ENCODE measurements around the gene SMARCC2.

Gene SMARCC2

DNA sequence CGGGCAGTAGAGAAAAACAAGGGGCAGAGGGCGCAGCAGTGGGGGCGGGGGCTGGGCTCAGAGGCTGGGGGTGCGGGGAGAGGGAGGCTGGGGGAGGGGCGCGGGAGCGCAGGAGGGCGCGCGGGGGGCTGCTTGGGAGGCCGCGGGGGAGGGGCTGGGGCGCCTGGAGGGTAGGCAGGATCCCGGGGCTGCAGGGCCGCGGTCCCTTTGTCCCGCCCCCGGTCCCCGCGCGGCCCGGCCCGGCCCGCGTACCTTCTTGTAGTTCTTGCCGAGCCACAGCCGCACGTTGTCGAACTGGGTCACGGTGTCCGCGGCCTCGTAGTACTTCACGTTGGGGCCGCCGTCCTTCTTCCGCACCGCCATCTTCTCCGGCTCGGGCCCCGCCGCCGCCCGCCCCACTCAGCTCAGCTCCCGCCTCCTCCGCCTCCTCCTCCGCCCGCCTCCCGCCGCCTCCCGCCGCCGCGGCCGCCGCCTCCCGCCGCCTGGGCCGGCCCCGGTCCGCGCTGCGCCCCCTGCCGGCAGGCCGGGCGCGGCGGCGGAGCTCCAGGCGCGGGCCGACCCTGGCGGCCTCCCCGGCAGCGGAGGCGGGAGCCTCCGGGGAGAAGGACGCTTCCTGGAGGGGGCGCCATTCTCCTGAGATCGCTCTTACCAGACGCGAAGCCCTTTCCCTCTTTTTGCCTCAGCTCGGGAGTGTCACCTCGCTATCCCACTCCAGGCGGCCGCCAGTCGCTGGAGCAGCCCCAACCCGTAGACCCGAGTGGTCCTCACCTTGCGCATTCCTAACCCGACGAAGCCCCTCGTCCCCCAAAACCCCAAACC is at the start of gene SMARCC2:
Gene SMARCC2, minus strand, starts transcription at position 385 of the 819 bp plus-strand sequence. Its CDS starts 22 bp downstream, at position 363.
- peak; percentile 55 for DNase-seq (ENCODE audit: low read depth)

DNA sequence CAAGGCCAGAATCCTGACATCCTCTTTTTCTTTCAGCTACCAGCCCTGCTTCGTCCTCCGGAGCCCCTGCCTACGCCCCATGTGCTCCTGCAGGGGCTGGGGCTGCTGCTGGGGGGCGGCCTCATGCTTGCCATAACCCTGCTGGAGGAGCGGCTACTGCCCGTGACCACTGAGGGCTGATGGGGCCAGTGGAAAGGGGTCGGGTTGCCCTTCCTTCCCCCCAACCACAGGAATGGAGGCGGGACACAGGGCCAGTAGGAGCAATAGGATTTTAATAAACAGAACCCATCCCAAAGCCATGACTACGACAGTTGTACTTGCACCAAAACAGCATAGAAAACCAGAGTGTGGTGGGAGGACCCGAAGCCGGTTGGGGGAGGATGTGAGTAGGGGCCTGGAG is 48.3 kb upstream of the SMARCC2 start:
- DNase-seq (ENCODE audit: low read depth), result no peak

DNA sequence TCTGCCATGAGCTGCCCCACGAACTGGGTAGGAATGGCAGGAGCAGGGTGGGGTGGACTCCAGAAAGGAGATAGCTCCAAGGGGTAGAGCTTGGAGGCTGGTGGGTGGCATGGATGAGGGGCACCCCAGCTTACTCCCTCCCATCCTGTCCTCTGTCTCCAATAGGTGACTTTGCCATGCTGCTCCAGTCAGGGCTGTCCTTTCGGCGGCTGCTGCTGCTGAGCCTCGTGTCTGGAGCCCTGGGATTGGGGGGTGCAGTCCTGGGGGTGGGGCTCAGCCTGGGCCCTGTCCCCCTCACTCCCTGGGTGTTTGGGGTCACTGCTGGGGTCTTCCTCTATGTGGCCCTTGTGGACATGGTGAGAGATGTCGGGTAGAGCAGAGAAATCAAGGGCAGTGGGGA is 47.7 kb upstream of the SMARCC2 start:
- no peak for DNase-seq (ENCODE audit: low read depth)

DNA sequence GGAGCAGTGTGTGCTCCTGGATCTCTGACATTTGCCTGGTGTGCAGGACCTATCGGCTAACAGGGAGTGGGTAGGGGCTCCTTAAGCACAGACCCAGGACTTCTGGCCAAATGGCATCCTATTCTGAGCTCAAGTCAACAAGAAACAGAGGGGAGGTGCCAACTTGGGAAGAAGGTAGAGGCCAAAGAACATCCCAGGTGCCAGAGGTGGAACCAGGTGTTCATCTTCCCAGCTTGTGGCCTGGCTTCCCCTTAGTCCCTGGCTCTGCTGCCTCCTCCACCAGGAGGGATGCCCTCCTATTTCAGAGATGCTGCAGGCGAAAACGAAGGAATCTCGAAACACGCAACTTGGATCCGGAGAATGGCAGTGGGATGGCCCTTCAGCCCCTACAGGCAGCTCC is 46.8 kb upstream of the SMARCC2 start:
- no peak for DNase-seq (ENCODE audit: low read depth)

DNA sequence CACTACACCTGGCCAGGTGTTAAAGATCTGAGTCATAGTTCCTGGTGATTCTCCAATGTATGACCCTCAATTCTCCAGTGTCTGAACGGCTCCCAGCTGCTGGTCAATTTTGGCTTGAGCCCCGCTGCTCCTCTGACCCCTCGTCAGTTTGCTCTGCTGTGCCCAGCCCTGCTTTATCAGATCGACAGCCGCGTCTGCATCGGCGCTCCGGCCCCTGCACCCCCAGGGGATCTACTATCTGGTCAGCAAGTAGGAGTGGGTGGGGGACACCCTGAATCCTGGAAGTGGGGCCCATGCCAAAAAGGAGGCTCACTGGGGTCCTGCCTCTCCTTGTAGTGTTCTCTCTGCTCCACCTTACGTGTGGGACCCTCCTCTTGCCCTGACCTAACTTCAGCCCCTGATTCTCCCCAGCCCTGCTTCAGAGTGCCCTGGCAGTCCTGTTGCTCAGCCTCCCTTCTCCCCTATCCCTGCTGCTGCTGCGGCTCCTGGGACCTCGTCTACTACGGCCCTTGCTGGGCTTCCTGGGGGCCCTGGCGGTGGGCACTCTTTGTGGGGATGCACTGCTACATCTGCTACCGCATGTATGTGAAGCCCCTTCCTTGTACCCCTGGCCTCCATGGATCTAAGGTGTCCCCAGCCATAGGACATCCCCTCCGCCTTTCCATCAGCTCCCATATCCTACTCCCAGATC is 45.6 kb upstream of the SMARCC2 start:
- no peak for DNase-seq (ENCODE audit: low read depth)

DNA sequence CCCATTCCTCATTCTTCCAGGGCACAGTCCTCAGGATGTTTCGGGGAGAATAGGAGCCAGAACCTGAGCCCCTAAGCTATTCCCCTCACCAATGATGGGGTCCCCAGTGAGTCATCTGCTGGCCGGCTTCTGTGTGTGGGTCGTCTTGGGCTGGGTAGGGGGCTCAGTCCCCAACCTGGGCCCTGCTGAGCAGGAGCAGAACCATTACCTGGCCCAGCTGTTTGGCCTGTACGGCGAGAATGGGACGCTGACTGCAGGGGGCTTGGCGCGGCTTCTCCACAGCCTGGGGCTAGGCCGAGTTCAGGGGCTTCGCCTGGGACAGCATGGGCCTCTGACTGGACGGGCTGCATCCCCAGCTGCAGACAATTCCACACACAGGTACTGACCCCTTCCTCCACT is 41.9 kb upstream of the SMARCC2 start:
- no peak for DNase-seq (ENCODE audit: low read depth)

DNA sequence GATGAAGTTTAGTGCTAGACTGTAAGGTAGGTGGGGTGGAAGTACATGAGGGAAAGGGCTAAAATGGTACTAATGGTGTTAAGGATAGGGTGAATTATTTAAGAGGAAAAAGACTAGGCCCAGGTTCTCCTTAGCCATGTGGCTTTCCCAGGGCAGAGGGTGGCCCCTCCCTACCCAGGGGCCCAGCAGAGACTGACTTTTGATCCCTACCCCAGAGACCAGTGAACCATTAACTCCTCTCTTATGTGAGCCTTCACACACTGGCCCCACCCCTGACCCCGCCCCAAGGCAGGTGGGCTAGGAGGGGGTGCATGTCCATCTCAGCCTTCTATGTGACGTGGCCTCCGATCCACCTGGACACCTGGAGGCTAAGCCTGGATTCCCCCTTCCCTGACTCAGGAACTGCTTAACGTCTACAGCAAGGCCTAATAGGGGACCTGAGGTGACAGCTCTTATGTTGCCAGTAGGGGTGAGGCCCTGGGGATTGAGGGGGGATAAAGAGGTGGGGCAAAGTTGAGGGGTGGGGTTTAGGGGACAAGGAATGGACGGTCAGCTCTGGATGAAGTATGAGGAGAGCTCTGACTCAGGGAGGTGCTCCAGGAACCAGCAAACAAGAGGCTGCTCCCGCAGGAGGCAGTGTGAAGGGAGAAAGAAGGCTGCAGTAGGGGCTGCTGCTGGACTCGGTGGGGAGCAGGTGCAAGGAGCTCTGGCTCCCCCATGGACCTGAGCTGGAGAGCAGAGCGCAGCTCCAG is 41.3 kb upstream of the SMARCC2 start:
- no peak for DNase-seq (ENCODE audit: low read depth)

DNA sequence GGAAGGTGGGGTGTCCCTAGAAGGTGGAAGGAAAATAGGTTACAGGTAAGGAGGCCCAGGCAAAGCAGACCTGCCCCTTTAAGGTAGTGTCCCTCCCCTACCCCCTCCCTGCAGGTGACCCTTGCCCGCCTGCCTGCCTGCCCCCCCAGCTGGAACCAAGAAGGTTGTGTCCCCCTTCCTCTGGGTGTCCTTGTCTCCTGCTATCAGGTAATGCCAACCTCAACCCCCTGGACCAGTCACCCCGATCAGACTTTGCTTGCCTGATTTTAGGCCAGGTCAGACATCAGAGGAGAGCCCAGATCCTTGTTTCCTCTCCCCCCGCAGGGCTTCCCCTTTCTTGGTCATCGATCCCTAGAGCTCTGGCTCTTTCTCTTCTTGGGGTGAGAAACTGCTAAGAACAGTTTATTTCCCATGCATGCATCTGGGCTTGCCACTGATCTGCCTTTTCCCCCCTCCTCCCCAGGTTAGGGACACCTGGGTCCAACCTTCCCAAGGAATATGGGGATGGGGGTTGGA is 40.7 kb upstream of the SMARCC2 start, which contains the start of gene SLC39A5:
Gene SLC39A5, plus strand, starts transcription at position 136 of the 516 bp plus-strand sequence. CDS start 1,224 bp downstream, outside the sequence.
- no peak for DNase-seq (ENCODE audit: low read depth)

DNA sequence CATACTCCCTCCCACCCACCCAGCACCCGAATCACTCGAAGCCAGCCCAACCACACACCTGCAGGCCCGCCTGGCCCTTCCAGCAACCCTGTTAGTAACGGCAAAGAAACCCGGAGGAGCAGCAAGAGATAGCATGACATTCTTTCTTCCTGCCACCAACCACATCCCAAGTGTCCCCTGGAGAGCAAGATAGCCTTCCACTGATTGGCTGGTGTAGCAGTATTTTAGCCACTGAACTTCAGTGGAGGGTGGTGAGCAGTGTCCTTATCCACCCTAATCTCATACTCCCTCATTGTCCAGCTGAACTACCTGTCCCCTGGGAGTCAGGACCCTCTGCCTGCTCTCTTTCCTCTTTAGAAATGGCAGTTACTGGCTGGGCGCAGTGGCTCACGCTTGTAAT is 39.8 kb upstream of the SMARCC2 start:
- DNase-seq (ENCODE audit: low read depth), result no peak

DNA sequence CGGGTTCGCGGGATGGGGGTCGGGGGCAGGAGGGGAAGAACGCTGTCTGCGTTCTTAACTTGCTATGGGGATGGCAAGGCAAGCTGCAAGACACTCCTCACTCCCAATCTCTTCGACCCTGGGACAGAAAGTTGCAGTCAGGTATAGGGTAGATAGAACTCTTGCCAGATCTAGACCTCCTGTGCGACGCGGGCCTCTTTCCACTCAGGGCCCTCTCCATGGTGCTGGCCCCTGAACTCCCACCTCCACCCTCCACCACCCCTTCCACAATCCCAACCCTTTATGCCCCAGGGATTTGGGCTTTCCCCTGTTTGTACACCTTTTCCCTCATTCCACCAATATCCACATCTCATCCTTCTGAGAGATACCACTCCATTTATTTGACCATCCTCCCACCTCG is 35.7 kb upstream of the SMARCC2 start:
- DNase-seq (ENCODE audit: low read depth), result no peak

DNA sequence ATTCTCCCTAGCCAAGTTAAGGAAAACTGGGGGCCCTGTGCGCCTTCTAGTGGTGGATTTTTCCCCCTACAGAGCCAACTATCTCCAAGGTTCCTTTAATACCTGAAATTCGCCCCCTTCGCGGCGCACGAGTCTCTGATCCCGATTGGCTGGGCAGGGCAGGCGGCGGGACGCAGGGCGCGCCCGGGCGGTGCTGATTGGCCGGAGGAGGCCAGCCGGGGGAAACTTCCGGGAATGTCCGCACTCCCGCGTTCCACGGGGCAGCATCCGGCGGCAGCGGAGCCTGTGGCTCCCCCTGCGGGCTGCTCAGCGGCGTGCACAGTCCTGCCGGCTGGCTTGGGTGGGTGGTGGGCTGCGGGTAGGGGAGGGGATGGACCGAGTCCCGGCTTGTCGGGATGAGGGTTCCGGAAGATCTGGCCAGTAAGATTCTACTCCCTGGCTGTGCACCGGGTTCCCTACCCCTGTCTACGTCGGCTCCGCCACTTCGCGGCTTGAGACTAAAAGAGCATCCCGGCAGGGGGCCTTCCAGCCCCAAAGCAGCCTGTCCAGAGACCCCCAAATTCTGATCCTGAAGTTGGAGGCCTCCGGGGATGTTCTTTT is 34.9 kb upstream of the SMARCC2 start, which contains the start of gene NABP2:
Gene NABP2, plus strand, starts transcription at position 241 of the 600 bp plus-strand sequence. CDS start 515 bp downstream, outside the sequence.
- peak; percentile 94 for DNase-seq (ENCODE audit: low read depth)

DNA sequence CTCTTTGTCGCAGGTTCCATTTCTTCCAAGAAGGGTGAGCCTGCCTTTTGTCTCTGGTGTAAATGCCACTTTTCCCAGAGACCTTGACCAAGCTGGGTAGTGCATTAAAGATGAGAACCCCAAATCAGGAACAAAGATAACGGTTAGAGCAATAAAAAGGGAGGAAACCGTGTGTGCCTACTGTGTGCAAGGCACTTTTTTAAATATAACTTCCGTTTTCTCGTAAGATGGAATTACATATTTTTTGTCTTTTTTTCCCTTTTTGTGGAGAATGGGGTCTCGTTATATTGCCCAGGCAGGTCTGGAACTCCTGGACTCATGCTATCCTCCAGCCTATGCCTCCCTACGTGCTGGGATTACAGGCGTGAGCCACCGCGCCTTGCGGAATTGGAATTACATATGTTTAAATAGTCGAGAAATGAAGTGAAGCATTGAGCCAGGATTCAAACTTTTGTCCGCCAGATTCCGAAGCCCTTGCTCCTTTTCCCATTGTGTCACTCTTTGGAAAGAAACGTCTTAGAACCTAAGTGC is 34.4 kb upstream of the SMARCC2 start:
- no peak for DNase-seq (ENCODE audit: low read depth)

DNA sequence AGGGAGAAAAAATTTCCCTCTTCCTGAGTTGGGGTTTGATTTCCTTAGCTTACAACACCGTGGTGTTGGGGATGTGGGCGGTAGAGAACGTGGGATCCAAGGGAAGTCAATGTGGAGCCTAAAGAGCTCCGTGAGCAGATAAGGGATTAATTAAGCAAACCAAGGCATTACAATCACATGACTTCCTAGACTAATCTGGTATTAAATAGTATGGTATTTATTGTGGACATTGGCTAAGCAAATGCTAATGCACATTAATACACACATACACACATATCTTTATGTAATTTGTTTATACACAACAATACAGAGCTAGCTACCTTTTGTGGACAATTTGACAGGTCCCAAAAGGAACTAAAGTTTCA is 33.2 kb upstream of the SMARCC2 start:
- no peak for DNase-seq (ENCODE audit: low read depth)

DNA sequence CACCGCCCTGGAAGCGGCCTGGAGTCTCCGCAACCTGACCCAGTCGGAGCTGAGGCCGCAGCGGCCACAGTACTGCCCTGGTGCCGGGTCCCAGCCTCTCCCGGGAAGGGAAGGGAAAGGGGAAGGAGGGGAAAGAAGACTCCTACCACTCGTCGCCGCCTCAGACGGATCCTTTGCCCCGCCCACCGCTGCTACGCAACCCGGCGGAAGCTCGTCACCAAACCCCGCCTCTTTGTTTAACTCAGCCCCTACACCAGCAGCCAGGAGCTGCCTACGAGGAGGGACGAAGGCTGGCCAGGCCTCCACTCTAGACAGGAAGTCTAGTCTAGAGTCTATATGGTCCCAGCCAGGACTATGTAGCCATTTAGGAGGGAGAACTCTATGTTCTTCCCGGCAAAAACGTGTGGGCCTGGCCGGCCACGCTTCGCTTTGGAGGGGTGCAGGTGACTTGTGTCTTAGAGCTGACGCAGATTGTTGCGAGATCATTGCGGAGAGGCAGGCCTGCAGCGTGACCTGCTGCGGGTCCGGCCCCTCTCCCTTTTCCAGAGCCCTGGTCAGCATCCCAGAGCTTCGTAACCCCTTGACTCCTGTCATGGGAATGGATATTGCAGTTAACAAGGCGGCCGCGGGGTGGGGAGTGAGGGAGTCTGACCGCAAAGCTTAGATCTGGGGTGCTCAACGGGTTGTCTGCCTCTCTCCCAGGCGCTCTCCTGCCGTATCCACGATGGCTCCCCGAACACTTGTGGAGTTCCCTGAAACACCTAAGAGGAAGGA is 32.7 kb upstream of the SMARCC2 start, which contains the start of gene RNF41:
Gene RNF41, minus strand, starts transcription at position 166 of the 774 bp plus-strand sequence. CDS start 7,875 bp downstream, outside the sequence.
- DNase-seq (ENCODE audit: low read depth), result peak; percentile 92

DNA sequence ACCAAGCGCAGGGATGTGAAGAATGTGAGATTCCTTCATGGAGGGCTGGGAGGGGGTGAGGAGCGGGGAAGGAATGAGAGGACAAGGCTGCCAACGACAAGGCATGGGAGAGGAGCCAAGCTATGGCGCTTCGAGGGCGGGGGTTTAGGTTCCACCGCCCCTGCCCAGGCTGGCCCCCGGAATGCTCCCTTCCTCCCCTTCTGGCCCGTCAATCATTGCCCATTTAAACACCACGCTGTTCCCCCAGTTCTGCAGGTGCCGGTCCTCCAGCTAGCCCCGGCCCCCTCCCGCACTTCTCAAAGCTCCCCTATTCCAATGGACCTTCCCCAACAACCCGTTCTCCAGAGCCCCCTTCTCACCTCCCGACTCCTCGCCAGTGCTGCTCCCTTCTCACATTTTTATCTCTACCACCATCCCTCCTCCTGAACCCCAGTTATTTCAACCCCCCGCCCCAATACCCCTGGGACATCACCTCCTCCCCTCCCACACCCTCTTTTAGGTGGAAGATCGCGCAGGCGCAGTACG is 32.0 kb upstream of the SMARCC2 start:
- DNase-seq (ENCODE audit: low read depth), result peak; percentile 72

DNA sequence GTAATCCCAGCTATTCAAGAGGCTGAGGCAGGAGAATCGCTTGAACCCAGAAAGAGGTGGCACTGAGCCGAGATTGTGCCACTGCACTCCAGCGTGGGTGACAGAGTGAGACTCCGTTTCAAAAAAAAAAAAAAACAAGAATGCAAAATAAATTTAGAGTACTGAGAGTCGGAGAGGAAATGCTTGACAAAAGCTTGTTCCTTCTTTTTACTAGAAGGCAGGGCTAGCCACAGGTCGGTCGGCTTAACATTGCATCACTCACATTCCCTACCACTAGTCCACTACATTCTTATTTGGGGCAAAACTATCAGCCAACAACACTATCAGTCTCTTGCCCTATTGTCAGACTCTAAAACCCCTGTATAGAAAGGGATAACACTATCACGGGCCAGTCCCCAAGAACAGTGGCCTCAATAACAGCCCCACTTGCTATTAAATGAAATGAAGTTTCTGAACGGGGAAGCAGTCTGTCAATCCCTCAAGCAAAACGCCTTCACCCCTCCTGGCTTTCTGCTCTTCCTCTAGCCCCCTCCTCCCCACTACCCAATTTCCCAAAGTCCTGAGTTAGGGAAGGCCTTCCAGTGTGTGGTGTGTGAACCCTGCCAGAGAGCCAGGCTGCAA is 31.4 kb upstream of the SMARCC2 start:
- no peak for DNase-seq (ENCODE audit: low read depth)

DNA sequence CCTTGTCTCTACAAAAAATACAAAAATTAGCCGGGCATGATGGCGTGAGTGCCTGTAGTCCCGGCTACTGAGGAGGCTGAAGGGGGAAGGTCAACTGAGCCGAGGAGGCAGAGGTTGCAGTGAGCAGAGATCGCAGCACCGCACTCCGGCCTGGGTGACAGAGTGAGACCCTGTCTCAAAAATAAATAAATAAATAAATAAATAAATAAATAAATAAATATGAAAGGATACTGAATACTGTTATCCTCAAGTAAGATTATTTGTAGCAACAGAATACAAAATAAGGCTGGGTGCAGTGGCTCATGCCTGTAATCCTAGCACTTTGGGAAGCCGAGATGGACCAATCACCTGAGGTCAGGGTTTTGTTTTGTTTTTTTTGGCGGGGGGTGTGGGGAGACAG is 30.6 kb upstream of the SMARCC2 start:
- DNase-seq (ENCODE audit: low read depth), result no peak

DNA sequence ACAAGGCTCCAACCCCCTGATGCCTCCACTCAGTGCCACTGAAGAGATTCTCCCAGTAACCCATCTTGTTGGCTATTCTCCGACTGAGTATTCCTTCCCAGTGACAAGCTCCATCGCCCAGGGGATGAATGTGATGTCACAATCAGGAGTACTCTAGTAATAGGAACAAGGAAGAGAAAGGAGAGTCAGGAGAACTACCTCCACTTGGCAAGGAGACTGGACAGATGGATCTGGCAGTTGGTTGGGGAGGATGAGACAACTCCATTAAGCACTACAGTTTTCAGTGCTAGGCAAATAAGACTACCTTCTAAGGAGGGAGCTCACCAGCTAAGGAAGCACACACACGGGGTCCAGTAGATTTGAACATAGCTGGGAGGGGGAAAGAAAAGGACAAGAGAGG is 27.2 kb upstream of the SMARCC2 start:
- no peak for DNase-seq (ENCODE audit: low read depth)

DNA sequence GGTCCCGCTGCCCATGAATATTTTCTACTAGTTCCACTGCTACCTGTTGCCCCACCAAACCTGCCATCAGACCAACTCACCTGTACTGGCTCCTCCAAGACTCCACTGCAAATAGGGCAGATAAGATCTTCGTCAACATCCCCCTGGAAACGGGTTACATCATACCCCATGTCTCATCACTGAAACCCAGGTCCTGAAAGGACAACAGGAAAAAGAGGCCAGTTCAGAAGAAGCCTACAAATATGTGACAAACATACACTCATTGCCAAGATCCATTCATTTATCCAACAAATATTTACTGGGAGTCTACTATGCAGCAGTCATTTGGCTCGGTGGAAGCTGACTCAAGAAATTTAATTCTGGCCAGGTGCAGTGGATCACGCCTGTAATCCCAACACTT is 24.6 kb upstream of the SMARCC2 start:
- DNase-seq (ENCODE audit: low read depth), result no peak

DNA sequence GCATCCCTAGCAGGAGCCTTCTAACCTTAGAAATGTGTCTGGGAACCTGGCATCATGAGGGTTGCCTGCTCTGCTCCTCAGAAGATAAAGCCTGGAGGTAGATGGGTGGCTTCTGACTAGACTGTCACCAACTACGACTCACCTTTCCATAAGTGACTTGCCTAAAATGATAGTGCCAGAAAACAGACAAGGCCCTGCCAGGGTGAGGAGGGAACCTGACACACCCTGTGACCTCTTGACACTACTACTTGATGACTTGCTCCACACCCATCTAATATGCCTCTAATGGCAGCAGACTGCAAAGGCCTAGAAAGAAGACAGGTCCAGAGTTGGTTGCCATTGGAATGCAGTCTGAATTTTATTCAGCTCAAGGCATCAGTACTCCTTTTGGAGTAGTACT is 23.1 kb upstream of the SMARCC2 start:
- DNase-seq (ENCODE audit: low read depth), result no peak

Measured in HS-27A (cell line).